BJ (cell line): ENCODE data around the gene ZFAND6. TPM values are rescaled to one million over a fixed set of nuclear protein-coding genes. Genes with fewer than 3 reads are reported as not detected.

ENCODE experiments used
- CTCF ChIA-PET: fragments of 350-600 bp; formaldehyde crosslinking; extraction: SDS; loops from one replicate; lab custom pipeline; 2021; ENCODE audit warnings: antibody characterized with exemption, inconsistent platforms; lab: Yijun Ruan, JAX
- POLR2A ChIA-PET: fragments of 300-600 bp; sonication (Branson Sonifier 250); formaldehyde crosslinking; extraction: SDS; loops from one replicate; lab custom pipeline; 2021; ENCODE audit warnings: antibody characterized with exemption; lab: Charles Lee
- DNase-seq: peaks from one replicate; pipeline ENCODE4 v3.0.0-alpha.2; 2011; ENCODE audit warnings: low read depth
- H3K27me3 ChIP-seq: 2 replicates; pipeline ENCODE4 v1.6.0; 2011; ENCODE audit warnings: low read length; ENCODE audit not compliant: control insufficient read depth, insufficient read depth
- H3K36me3 ChIP-seq: 2 replicates; pipeline ENCODE4 v1.5.1; 2011; ENCODE audit warnings: low read length; ENCODE audit not compliant: control insufficient read depth, insufficient read depth
- H3K4me3 ChIP-seq: 2 replicates; pipeline ENCODE4 v1.5.1; 2011; ENCODE audit warnings: low read depth, mild to moderate bottlenecking, control low read depth, low read length
- CTCF ChIP-seq: IDR thresholded peaks from 2 replicates; pipeline ENCODE4 v1.5.1; 2011; ENCODE audit warnings: low read depth, mild to moderate bottlenecking, control low read depth, inconsistent platforms, low read length, moderate library complexity; ENCODE audit not compliant: insufficient read depth
- polyA plus RNA-seq: library from polyadenylated mRNA; depleted of rRNA; stranded (reverse); fragments of >200 nt; gene quantifications from 2 replicates; pipeline ENCODE4 v1.2.3, GENCODE V29; 2011

ZFAND6 gene
- polyA plus RNA-seq, 1 experiment, result 108 TPM

- POLR2A ChIA-PET, result no interaction called here
- Histone ChIP-seq H3K4me3 (no peak overlapping the region), H3K36me3 (no peaks in the 10 kb centered on the region), H3K27me3 (0 out of 2 replicates have a peak, but pooled peaks cover 1% of the 10 kb centered on the region)
- TF ChIP-seq CTCF, result no peak
- CTCF ChIA-PET, result no interaction called here
- DNase-seq, result no peak
Measured at GRCh38 chr15:80052597-80053304, 6.7 kb upstream of the ZFAND6 start.

GRCh38 chr15:80055933-80056332 is 3.5 kb upstream of the ZFAND6 start:
- DNase-seq, result no peak
- CTCF ChIA-PET, result no interaction called here
- Histone ChIP-seq H3K4me3 (no peak overlapping the region), H3K27me3 (no peaks in the 10 kb centered on the region), H3K36me3 (no peaks in the 10 kb centered on the region)
- POLR2A ChIA-PET, result no interaction called here
- TF ChIP-seq CTCF, result no peak

- no peak for DNase-seq
- POLR2A ChIA-PET, result no interaction called here
- no peaks in the 10 kb centered on the region for H3K27me3 ChIP-seq
- no peak for TF ChIP-seq CTCF
- CTCF ChIA-PET, result no interaction called here
- H3K4me3 ChIP-seq, result no peak overlapping the region
- H3K36me3 ChIP-seq, result no peaks in the 10 kb centered on the region
Measured at GRCh38 chr15:80058044-80058443, 1.4 kb upstream of the ZFAND6 start.

GRCh38 chr15:80059786-80060355 is 395 bp downstream of the ZFAND6 start:
- POLR2A ChIA-PET, result no interaction called here
- CTCF ChIA-PET, result interaction anchor here (1.1 to 1.6 kb wide), 2 partner anchors 90 to 113 kb away, joined by 3 to 11 read pairs; no protein-coding TSS in a partner anchor
- Histone ChIP-seq H3K4me3 (peak overlapping the region; percentile 68), H3K27me3 (no peaks in the 10 kb centered on the region), H3K36me3 (no peaks in the 10 kb centered on the region)
- DNase-seq, result no peak
- no peak for TF ChIP-seq CTCF

GRCh38 chr15:80060356-80061006 is 1.0 kb downstream of the ZFAND6 start:
- DNase-seq, result no peak

More at GRCh38 chr15:80060356-80061006, 1.0 kb downstream of the ZFAND6 start:
- POLR2A ChIA-PET, result no interaction called here
- CTCF ChIA-PET, result interaction anchor here (0.9 to 1.6 kb wide), 3 partner anchors 89 to 117 kb away, joined by 3 to 11 read pairs (median 4); no protein-coding TSS in a partner anchor
- peak overlapping the region; percentile 68 for H3K4me3 ChIP-seq
- no peaks in the 10 kb centered on the region for H3K27me3 ChIP-seq
- H3K36me3 ChIP-seq, result no peaks in the 10 kb centered on the region
- no peak for TF ChIP-seq CTCF
